ENCODE results near the gene TIMM17B.
A peak's percentile ranks its signal among the peaks of the same experiment; 100 is the strongest.

Gene TIMM17B

DNA sequence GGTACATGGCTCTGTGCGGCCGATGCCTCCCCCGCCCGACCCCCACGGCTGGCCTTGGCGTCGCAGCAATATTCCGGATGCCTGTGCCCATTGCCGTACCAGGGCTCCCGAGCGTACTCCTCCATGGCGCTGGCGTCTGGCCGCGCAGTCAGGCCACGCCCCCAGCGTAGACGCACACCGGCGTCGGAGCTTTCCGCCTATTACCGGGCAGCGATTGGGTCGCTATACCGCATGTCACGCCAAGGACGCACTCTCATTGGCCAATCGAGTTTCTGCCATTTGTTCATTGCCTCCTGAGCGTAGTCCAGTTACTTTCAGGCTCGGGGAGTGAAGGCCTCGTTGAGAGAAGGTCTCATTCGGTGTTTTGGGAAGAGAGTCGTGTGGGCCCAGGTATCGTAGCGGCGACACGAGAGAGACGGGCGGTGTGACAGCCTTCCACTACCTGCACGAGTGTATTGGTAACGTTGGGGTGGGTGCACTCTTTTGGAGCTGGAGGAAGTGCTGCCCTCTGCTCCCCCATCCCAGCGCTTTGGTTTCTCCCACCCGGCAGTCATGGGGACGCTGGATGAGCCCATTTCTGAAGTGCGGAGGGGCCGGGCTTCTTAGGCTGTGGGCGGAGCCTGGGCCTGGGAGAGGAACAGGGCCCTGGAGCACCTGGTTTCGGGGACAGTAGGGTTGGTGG lies at the start of gene TIMM17B, which contains the start of gene PQBP1:
TIMM17B (minus strand) TSS at position 144 of the 682 bp plus-strand sequence; CDS start at position 125, 19 bp downstream.
PQBP1 (plus strand) TSS at position 306 of the 682 bp plus-strand sequence. CDS start 580 bp downstream, outside the sequence.
- peak; percentile 91 for FAIRE-seq

DNA sequence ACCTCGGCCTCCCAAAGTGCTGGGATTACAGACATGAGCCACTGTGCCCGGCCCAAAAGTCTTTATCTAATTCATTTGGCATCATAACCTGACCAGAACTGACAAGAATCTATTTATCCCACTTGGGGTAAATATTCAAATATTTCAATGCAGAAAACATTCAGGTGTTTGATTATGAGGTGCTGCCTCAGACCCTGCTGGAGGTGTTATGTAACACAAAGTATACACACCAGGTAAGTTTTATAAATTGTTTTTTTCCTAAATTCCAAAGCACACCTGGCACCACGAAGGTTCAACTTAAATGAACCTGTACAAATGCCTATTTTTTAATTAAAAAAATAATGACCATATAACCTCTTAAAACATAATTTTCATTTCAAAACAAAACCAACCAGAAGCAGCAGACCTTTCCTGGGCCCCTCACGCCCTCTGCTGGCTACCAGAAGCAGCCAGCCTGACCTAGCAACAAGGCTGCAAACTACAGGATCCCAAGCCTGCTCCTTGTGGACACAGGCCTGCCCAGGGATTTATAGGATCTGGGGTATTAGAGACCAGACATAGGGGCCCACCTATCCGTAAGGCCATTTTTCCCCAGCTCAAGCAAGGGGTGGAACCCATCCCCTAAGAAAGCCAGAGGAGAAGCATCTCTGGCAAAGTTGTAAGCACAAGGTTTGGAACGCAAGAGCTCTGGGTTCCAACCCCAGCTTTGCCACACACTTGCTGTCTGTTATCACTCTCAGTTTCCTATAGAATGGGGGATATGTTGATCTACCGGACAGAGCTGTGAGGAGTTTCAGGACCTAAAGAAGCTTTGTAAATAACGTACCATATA lies 48.2 kb upstream of the TIMM17B start:
- FAIRE-seq, result peak; percentile 87

DNA sequence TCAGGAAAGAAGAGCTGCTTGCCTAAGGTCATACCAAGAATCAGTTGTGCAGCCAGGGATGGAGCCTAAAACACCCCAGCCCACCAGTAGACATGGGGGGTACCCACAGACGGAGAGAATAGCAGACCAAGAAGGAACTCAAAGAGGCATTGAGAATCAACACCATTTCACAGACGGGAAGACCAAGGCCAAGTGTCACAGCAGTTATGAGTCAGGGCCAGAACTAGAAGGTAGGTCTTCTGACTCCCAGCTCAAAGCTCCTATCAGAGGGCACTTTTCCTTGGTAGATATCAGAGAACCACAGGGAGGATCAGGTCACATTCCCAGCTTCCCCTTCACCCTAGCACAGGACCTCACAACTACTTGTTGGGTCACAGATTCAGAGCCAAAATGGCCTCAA lies 45.3 kb upstream of the TIMM17B start:
- FAIRE-seq, result no peak

DNA sequence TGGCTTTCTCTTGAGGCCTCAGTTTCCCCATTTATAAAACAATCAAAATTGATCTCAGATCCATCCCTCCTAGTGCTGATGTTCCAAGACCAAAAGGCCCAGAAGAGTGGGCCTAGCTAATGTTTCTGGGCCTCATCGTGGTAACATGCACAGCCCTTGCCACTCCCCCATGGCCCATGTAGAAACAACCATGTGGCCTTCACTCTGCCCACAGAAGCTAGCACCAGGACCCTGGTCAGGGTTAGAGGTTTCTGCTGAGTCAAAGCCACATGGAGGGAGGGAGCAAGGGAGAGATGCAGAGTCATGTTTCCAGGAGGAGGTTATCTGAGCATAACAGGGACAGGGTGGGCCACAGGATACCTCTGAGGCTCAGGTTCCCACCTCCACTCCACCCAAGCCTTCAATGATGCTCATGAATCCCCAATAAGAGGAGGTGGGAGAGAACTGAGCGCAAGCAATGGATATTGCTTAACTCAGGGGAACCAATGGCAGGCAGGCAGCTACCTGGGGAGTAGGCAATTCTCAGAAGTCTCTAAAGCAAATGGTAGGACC lies 42.9 kb upstream of the TIMM17B start:
- FAIRE-seq, result no peak

DNA sequence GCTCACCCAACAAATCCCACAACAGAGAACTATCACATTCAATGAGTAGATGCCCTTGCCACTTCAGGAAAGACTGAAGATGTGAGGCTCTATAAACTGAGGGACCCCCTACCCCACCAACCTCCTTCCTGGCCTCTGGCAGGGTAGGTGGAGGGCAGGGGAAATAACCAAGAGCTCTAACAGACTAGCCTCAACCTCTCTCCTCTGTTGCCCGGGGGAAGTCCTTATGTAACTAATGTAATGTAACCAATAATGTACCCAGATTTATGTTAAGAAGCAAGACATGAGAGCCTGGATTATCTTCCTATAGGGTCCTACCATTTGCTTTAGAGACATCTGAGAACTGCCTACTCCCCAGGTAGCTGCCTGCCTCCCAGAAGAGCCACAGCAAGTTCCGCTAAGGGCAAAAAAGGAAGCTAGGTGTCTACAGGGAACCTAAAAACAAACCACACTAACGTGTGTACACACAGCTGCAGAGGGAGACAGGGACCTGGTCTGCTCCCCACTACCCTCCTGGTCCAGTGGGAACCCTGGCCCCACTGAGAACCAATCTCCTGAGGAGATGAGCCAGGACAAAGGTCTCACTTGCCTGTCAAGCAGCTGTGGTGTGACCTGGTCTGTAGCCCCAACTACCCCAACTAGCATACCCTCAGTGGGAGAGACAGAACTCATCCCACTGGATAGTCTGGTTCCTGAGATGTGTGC lies 42.1 kb upstream of the TIMM17B start:
- FAIRE-seq, result no peak

DNA sequence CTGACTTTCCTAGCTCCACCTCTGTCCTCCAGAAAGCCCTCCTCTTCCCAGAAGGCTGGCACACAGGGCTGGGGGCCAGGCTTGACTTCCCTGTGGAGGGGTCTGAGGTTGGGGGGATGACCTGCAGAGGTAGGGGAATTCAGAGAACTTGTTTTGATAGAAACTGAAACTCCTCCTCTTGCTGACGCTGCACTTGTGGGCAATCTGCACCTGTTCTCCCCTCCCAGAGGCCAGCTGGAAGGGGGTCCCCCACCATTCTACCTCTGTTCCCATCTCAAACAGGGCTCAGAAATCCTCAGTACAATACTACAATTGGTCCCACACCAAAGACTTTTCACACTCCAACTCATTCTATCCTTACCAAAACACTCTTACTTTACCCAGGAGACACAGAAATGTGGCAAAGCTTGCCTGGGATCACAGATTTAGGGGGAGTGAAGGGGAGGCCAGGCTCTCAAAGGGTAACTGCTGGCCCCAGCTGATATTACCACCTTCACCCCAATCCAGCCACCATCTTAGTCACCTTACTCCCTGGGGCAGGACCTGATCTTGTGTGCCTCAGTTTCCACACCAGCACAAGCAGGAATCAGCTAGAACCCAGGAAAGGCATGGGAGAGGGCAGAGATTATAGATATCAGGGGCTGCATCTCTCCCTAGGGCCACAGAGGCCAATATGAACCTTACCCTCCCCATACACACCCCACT lies 41.3 kb upstream of the TIMM17B start:
- no peak for FAIRE-seq

DNA sequence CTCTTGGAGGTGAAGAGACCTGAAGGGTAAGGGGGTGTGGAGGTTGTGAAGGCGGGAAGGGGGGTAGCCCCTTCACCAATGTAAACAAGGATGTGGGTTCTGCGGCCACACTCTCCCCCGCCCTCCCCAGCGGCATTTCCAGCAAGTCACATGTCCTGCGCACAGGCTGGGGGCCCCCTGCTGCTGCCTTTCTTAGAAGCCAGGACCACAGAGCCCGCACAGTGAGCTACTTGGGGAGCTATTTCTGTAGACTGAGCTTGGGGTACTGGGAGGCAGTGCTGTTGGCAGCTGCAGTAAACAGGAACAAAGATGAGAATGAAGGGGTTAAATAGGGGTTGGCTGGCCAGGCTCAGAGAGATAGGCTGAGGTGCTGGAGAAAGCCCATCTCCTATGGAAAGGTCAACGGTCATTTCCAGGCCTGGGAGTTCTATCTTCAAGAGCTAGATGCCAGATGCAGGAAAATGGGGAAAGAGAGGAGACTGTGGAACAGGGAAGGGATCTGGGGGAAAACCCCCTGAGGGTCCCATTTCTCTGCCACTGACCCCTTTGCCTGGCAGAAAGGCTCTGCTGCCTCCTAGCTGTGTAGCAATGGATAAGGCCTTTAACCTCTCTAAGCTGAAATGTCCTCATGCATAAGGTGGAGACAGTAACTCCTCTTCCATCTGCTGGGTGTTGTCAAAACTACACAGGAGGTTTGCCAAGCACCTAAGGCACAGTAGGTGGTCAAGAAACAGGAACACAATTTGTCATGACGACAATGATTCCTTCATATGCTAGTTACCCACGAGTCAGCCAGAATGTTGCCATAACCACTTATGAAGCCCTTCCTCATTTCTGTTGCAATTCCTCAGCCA lies 39.7 kb upstream of the TIMM17B start:
- FAIRE-seq, result no peak

DNA sequence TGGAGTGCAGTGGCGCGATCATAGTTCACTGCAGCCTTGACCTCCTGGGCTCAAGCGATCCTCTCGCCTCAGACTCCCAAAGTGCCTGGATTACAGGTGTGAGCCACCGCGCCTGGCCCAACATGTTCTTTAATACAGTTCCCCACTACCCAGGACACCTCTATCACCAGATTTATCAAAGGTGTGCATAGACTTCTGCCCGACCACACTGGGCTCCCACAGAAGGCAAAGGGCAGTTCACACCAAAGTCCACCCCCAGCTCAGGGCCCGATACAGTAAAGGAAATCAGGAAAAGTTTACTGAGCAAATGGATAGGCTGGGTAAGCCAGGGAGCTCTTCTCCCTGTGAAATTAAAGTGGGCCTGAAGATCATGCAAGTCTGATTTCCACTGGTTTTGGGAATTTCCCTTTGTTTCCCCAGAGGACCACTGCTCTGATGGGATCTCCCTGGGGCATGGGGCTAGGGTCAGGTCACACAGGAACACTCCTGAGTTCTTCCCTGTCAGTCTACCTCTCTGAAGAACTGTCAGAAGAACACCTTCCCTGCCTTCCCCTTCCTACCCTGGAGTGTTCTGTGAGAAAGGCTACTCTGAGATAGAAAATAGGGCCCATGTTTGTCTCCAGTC lies 39.0 kb upstream of the TIMM17B start:
- no peak for FAIRE-seq

DNA sequence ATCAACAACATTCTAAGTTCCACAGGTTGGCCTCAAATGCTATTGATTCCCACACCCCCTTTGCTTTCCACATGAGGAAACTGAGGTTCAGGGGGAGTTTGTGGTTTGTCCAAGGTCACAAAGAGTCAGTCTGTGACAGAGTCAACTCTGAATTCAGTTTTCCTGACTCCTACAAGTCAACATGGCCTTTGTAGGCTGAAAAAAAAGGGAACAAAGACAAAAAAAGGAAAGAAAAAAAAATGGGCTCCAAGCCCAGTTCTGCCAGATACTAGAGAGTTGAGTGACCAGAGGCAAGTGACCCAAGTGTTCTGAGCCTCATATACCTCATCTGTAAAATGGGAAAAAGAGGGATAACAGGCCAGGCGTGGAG lies 37.7 kb upstream of the TIMM17B start:
- FAIRE-seq, result no peak

DNA sequence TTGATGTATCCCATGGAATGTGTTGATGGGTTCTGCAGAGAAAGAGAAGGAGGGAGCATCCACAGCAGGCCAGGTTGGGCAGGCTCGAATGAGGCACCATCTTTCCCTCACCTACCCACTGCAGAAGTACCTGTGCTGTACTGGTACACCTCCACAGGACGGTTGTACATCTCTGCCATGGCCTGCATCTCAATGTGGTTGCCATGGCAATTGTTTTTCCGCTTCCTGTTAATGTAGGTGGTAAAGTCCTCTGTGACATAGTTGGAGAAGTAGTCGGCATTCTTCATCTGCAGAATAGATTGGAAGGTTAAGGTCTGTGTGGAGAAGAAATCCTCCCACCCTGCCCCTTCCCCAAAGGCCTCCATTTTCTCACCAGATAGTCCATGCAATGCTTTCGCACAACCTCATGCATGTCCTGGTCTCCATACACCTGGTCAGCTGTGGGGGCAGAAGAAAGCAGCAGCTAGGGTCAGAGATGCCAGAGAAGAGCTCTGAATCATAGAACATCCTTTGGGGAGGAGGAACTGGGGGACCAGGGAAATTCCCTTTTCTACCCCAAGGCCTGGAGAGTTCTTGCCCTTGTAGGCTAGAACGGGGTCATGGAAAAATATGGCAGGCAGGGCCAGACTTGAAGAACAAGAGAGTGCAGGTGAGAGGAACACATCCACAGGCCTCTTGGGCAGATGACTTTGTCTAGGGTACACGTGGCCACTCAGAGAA lies 37.2 kb upstream of the TIMM17B start:
- FAIRE-seq, result no peak

DNA sequence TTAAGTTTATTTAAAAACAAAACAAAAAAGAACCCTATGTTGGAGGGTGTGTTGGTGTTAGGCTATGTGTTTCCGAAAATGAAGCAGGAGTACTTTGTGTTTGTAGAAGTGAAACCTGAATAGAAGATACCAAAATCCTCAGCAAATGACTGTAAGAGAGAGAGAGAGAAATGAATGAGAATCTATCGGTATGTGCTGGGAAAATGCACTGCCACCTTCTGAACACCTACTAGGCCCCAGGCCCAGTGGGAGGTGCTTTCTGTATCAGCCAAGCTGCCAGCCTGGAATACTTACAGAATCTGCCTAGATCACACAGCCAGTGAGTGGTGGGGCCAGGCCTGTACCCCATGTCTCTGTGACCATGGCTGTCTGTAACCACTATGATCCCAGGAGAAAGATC lies 36.2 kb upstream of the TIMM17B start:
- no peak for FAIRE-seq

DNA sequence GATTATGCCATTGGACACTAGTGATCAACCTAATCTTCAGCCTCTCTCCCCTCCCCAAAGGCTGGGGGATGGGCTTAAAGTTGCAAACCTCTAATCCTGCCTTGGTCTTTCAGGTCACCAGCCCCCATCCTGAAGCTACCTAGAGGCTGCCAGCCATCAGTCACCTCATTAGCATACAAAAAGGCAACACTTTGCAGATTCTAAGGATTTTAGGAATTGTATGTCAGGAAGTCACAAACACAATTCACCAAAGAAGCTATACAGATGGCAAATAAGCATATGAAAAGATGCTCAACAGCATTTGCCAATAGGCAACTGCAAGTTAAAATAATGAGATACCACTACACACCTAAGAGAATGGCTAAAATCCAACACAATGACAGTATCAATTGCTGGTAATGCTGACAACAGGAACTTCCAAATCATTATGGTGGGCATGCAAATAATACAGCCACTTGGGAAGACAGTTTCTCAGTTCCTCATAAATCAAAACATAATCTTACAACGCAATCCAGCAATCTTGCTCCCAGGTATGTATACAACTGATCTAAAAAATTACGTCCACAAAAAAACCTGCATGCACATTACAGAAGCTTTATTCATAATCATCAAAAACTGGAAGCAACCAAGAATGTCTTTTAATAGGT lies 30.3 kb upstream of the TIMM17B start:
- no peak for FAIRE-seq

DNA sequence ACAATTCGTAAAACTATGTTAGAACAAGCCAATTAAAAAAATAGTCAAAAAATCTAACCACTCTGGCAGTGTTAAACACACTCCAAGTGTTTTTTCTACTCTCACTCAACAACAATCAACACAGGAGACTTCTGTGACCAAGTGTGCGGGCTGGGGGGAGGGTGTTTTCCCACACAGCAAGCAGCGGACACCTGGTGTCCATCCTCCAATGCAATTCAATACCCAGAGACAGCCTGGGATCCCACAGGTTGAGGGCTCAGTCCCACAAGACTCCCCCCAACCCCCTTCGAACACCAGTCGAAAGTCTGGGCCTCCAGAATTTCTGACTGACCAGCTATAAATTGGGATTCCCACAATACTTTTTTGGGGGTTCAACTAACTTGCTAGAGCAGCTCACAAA lies 29.6 kb upstream of the TIMM17B start:
- FAIRE-seq, result no peak

DNA sequence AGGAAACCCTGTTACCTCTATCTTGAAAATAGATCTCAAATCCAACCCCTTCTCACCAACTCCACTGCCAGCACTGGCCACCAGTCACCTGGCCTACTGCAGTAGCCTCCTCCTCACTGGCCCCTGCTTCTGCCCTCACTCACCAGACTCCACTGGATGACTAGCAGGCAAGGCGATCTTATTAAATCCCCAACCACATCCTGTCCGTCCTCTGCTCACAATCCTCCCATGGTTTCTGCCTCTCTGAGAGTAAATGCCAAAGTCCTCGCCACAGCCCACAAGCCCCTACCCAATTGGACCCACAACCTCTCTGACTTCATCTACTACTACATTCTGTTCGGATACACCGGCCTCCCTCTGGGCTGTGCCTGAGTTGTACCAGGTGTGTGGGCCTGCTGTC lies 26.7 kb upstream of the TIMM17B start:
- no peak for FAIRE-seq

DNA sequence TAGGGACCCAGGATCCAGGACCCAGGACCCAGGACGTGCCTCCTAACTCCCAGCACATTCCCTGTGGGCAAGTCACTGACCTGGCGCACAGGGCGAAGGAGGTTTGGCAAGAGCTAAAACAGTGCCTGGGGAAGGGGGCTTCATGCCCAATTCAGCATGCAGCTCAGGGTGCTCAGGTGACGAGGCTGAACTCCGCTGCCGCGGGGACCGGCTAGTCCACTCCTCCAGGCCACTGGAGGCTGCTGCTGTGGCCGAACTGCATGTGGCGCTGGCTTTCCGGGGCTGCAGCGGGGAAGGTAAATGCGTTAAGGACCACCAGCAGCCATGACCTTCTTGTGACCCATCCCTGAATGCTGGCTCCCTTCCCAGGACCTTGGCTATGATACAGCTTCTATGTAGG lies 26.2 kb upstream of the TIMM17B start:
- no peak for FAIRE-seq

DNA sequence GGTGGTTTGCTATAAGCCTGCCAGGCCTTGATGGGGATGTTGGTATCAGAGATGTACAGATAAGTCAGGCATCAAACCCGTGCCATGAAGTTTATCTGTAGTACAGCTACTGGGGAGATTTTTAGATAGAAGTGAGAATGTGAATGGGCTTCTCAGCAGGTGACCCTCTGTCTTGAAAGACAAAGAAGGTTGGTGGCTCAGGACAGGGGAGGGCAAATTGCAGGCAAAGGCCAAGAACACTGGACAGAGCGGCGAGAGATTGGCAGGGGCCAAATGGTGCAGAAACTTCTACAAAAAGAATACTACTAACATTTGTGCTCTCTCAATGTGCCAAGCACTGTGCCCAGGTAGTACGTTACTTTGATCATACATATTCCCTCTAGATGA lies 23.1 kb upstream of the TIMM17B start:
- no peak for FAIRE-seq

DNA sequence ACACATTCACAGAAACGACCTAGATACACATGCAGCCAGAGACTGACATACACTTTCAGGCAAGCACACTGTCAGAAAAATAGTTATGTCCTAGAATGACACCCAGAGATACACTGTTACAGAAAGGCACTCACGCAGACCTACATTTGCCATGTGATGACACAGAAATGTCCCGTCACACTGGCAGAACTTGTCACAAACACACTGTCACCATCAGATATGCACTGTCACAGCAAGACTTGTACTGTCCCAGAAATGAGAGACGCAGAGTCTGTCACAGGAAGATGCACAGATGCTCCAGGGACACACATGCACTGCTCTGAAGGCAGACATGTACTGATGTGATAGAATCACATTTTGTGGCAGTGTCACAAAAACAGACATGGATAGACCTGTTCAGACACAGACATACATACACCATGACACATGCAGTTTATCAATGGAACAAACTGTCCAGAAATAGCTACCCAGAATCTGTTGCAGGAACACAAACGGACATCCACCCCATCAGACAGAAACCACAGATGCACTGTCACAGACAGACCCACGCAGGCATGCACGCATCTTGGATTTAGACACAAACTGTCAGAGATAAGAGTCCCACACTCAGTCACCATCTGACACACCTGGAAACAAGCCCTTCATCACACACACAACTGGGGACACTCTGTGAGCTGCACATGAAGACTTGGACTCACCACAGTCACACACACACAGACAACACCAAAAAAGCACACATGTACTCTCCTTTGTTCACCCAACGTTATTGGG lies 22.6 kb upstream of the TIMM17B start:
- no peak for FAIRE-seq

DNA sequence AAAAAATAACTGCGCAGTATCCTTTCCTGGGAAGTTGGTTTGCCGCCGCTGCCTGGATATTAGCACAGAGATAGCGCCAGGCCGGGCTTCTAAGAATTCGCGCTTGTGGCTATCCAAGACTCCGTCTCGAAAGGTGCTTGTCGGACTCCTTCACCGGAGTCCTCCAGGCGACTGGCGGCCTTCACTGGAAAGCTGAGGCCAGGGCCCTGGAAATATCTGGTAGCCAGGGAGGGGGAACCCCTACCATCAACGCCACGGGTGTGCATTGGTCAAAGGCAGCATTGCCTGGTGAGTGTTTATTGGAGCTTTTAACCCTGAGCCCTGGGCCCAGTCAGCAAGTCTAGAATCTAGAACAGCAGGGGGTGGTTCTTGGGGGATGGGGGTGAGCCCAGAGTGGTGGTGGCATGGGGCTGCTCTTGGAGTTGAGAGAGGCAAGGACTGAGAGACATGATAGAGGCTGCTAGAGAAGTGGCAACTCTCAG lies 21.8 kb upstream of the TIMM17B start:
- no peak for FAIRE-seq

Data from A204.1 (cell line).